Measurements from ENCODE around the gene AICDA. TPM values are rescaled to one million over a fixed set of nuclear protein-coding genes. Genes with fewer than 3 reads are reported as not detected.
"Not testable (repeated sequence)": the region's sequence is repeated elsewhere in the genome, so short reads cannot be mapped to it uniquely, and the experiment has no call there.

AICDA gene
- total RNA-seq, 1 experiment from 2014 or later: not detected

GRCh38 chr12:8594072-8594471 lies 18.6 kb downstream of the AICDA start:
- no peaks in the 10 kb centered on the region for H3K4me1 ChIP-seq (replicated peaks)
- H3K27ac ChIP-seq: no peak overlapping the region
- H3K36me3 ChIP-seq: no peaks in the 10 kb centered on the region

GRCh38 chr12:8593246-8593645 lies 19.4 kb downstream of the AICDA start:
- no peaks in the 10 kb centered on the region for H3K27me3 ChIP-seq (replicated peaks)
- H3K4me3 ChIP-seq: no peak overlapping the region
- no peaks in the 10 kb centered on the region for H3K36me3 ChIP-seq
- H3K9me3 ChIP-seq (replicated peaks): no peaks in the 10 kb centered on the region
- H3K27ac ChIP-seq: no peak overlapping the region
- no peak for DNase-seq (ENCODE audit: low read depth in 1 of 2, low spot score in 2 of 2)
- H3K4me1 ChIP-seq (replicated peaks): no peaks in the 10 kb centered on the region

More at GRCh38 chr12:8594072-8594471, 18.6 kb downstream of the AICDA start:
- Histone ChIP-seq H3K27me3 (replicated peaks) (no peaks in the 10 kb centered on the region), H3K4me3 (no peak overlapping the region), H3K9me3 (replicated peaks) (no peaks in the 10 kb centered on the region)
- DNase-seq (ENCODE audit: low read depth in 1 of 2, low spot score in 2 of 2): no peak

GRCh38 chr12:8590842-8591545 lies 21.7 kb downstream of the AICDA start:
- no peak for DNase-seq (ENCODE audit: low read depth in 1 of 2, low spot score in 2 of 2)
- no peaks in the 10 kb centered on the region for H3K36me3 ChIP-seq
- H3K4me1 ChIP-seq (replicated peaks): no peaks in the 10 kb centered on the region
- no peak overlapping the region for H3K4me3 ChIP-seq
- no peak overlapping the region for H3K27ac ChIP-seq
- no peaks in the 10 kb centered on the region for H3K27me3 ChIP-seq (replicated peaks)
- no peaks in the 10 kb centered on the region for H3K9me3 ChIP-seq (replicated peaks)

GRCh38 chr12:8589679-8590078 lies 23.0 kb downstream of the AICDA start:
- H3K9me3 ChIP-seq (replicated peaks): no peaks in the 10 kb centered on the region
- no peak overlapping the region for H3K27ac ChIP-seq
- no peak for DNase-seq (ENCODE audit: low read depth in 1 of 2, low spot score in 2 of 2)
- no peaks in the 10 kb centered on the region for H3K27me3 ChIP-seq (replicated peaks)
- no peaks in the 10 kb centered on the region for H3K4me1 ChIP-seq (replicated peaks)
- H3K36me3 ChIP-seq: no peaks in the 10 kb centered on the region
- no peak overlapping the region for H3K4me3 ChIP-seq

- not testable (repeated sequence) for H3K4me1 ChIP-seq (replicated peaks); H3K4me3 ChIP-seq; H3K27ac ChIP-seq; DNase-seq (ENCODE audit: low read depth in 1 of 2, low spot score in 2 of 2); H3K9me3 ChIP-seq (replicated peaks); H3K27me3 ChIP-seq (replicated peaks); H3K36me3 ChIP-seq
Observed at GRCh38 chr12:8584478-8584877, 28.2 kb downstream of the AICDA start.

GRCh38 chr12:8584004-8584403 lies 28.7 kb downstream of the AICDA start:
- no peak overlapping the region for H3K27ac ChIP-seq
- H3K9me3 ChIP-seq (replicated peaks): no peaks in the 10 kb centered on the region
- no peaks in the 10 kb centered on the region for H3K4me1 ChIP-seq (replicated peaks)
- H3K4me3 ChIP-seq: no peak overlapping the region
- no peaks in the 10 kb centered on the region for H3K27me3 ChIP-seq (replicated peaks)
- no peak for DNase-seq (ENCODE audit: low read depth in 1 of 2, low spot score in 2 of 2)
- H3K36me3 ChIP-seq: no peaks in the 10 kb centered on the region

- no peaks in the 10 kb centered on the region for H3K36me3 ChIP-seq
- H3K9me3 ChIP-seq (replicated peaks): no peaks in the 10 kb centered on the region
- DNase-seq (ENCODE audit: low read depth in 1 of 2, low spot score in 2 of 2): no peak
- no peak overlapping the region for H3K4me3 ChIP-seq
- H3K27me3 ChIP-seq (replicated peaks): no peaks in the 10 kb centered on the region
- no peak overlapping the region for H3K27ac ChIP-seq
- H3K4me1 ChIP-seq (replicated peaks): no peaks in the 10 kb centered on the region
Observed at GRCh38 chr12:8581098-8581784, 31.4 kb downstream of the AICDA start.

- no peak for DNase-seq (ENCODE audit: low read depth in 1 of 2, low spot score in 2 of 2)
- H3K27ac ChIP-seq: no peak overlapping the region
- H3K36me3 ChIP-seq: no peaks in the 10 kb centered on the region
- no peaks in the 10 kb centered on the region for H3K4me1 ChIP-seq (replicated peaks)
- no peak overlapping the region for H3K4me3 ChIP-seq
- no peaks in the 10 kb centered on the region for H3K9me3 ChIP-seq (replicated peaks)
- H3K27me3 ChIP-seq (replicated peaks): no peaks in the 10 kb centered on the region
Observed at GRCh38 chr12:8577879-8578278, 34.8 kb downstream of the AICDA start.

- Histone ChIP-seq H3K4me1 (replicated peaks) (no peaks in the 10 kb centered on the region), H3K27me3 (replicated peaks) (no peaks in the 10 kb centered on the region), H3K4me3 (no peak overlapping the region), H3K27ac (no peak overlapping the region), H3K36me3 (no peaks in the 10 kb centered on the region), H3K9me3 (replicated peaks) (no peaks in the 10 kb centered on the region)
- DNase-seq (ENCODE audit: low read depth in 1 of 2, low spot score in 2 of 2): no peak
Observed at GRCh38 chr12:8572507-8572906, 40.2 kb downstream of the AICDA start.

- no peaks in the 10 kb centered on the region for H3K27me3 ChIP-seq (replicated peaks)
- no peaks in the 10 kb centered on the region for H3K4me1 ChIP-seq (replicated peaks)
Observed at GRCh38 chr12:8566525-8566924, 46.1 kb downstream of the AICDA start.

GRCh38 chr12:8566052-8566451 lies 46.6 kb downstream of the AICDA start:
- H3K9me3 ChIP-seq (replicated peaks); H3K27ac ChIP-seq; H3K36me3 ChIP-seq; H3K4me3 ChIP-seq; H3K4me1 ChIP-seq (replicated peaks); DNase-seq (ENCODE audit: low read depth in 1 of 2, low spot score in 2 of 2); H3K27me3 ChIP-seq (replicated peaks): not testable (repeated sequence)

More at GRCh38 chr12:8566525-8566924, 46.1 kb downstream of the AICDA start:
- no peaks in the 10 kb centered on the region for H3K9me3 ChIP-seq (replicated peaks)
- no peak overlapping the region for H3K27ac ChIP-seq
- H3K36me3 ChIP-seq: no peaks in the 10 kb centered on the region
- no peak for DNase-seq (ENCODE audit: low read depth in 1 of 2, low spot score in 2 of 2)
- no peak overlapping the region for H3K4me3 ChIP-seq

- Histone ChIP-seq H3K27me3 (replicated peaks) (no peaks in the 10 kb centered on the region), H3K27ac (no peak overlapping the region), H3K4me3 (no peak overlapping the region), H3K9me3 (replicated peaks) (no peaks in the 10 kb centered on the region), H3K36me3 (no peaks in the 10 kb centered on the region), H3K4me1 (replicated peaks) (no peaks in the 10 kb centered on the region)
- DNase-seq (ENCODE audit: low read depth in 1 of 2, low spot score in 2 of 2): no peak
Observed at GRCh38 chr12:8564656-8565055, 48.0 kb downstream of the AICDA start.

- DNase-seq (ENCODE audit: low read depth in 1 of 2, low spot score in 2 of 2): no peak
- H3K27me3 ChIP-seq (replicated peaks): no peaks in the 10 kb centered on the region
- no peaks in the 10 kb centered on the region for H3K4me1 ChIP-seq (replicated peaks)
- no peak overlapping the region for H3K4me3 ChIP-seq
- H3K9me3 ChIP-seq (replicated peaks): no peaks in the 10 kb centered on the region; the same call in 1 of the 2 replicates
- no peak overlapping the region for H3K27ac ChIP-seq
- no peaks in the 10 kb centered on the region for H3K36me3 ChIP-seq
Observed at GRCh38 chr12:8563356-8563755, 49.3 kb downstream of the AICDA start.

GRCh38 chr12:8562310-8562709 lies 50.3 kb downstream of the AICDA start:
- Histone ChIP-seq H3K36me3 (no peaks in the 10 kb centered on the region), H3K27me3 (replicated peaks) (no peaks in the 10 kb centered on the region), H3K9me3 (replicated peaks) (no peaks in the 10 kb centered on the region; the same call in 1 of the 2 replicates)

More at GRCh38 chr12:8562310-8562709, 50.3 kb downstream of the AICDA start:
- no peak for DNase-seq (ENCODE audit: low read depth in 1 of 2, low spot score in 2 of 2)
- Histone ChIP-seq H3K27ac (no peak overlapping the region), H3K4me1 (replicated peaks) (no peaks in the 10 kb centered on the region), H3K4me3 (no peak overlapping the region)

All from SJSA1 (cell line).